ENCODE results near the gene UBA7.
"Not testable (repeated sequence)": the region's sequence is repeated elsewhere in the genome, so short reads cannot be mapped to it uniquely, and the experiment has no call there.

DNA sequence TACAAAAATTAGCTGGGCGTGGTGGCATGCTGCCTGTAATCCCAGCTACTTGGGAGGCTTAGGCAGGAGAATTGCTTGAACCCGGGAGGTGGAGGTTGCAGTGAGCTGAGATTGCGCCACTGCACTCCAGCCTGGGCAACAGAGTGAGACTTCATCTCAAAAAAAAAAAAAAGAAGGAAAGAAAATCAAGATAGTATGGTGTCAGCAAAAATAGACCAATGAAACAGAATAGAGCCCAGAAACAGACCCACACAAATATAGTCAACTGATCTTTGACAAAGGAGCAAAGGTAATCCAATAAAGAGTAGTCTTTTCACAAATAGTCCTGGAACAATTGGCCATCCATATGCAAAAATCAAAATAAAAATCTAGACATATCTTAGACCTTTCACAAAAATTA lies 9.4 kb upstream of the UBA7 start:
- TF ChIP-seq, protein P1, sequence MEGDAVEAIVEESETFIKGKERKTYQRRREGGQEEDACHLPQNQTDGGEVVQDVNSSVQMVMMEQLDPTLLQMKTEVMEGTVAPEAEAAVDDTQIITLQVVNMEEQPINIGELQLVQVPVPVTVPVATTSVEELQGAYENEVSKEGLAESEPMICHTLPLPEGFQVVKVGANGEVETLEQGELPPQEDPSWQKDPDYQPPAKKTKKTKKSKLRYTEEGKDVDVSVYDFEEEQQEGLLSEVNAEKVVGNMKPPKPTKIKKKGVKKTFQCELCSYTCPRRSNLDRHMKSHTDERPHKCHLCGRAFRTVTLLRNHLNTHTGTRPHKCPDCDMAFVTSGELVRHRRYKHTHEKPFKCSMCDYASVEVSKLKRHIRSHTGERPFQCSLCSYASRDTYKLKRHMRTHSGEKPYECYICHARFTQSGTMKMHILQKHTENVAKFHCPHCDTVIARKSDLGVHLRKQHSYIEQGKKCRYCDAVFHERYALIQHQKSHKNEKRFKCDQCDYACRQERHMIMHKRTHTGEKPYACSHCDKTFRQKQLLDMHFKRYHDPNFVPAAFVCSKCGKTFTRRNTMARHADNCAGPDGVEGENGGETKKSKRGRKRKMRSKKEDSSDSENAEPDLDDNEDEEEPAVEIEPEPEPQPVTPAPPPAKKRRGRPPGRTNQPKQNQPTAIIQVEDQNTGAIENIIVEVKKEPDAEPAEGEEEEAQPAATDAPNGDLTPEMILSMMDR (IDR thresholded peaks at IDR 0.05; ENCODE audit: poor library complexity, severe bottlenecking): not testable (repeated sequence)
- TF ChIP-seq, protein P2, sequence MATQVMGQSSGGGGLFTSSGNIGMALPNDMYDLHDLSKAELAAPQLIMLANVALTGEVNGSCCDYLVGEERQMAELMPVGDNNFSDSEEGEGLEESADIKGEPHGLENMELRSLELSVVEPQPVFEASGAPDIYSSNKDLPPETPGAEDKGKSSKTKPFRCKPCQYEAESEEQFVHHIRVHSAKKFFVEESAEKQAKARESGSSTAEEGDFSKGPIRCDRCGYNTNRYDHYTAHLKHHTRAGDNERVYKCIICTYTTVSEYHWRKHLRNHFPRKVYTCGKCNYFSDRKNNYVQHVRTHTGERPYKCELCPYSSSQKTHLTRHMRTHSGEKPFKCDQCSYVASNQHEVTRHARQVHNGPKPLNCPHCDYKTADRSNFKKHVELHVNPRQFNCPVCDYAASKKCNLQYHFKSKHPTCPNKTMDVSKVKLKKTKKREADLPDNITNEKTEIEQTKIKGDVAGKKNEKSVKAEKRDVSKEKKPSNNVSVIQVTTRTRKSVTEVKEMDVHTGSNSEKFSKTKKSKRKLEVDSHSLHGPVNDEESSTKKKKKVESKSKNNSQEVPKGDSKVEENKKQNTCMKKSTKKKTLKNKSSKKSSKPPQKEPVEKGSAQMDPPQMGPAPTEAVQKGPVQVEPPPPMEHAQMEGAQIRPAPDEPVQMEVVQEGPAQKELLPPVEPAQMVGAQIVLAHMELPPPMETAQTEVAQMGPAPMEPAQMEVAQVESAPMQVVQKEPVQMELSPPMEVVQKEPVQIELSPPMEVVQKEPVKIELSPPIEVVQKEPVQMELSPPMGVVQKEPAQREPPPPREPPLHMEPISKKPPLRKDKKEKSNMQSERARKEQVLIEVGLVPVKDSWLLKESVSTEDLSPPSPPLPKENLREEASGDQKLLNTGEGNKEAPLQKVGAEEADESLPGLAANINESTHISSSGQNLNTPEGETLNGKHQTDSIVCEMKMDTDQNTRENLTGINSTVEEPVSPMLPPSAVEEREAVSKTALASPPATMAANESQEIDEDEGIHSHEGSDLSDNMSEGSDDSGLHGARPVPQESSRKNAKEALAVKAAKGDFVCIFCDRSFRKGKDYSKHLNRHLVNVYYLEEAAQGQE (IDR thresholded peaks at IDR 0.05; ENCODE audit: borderline replicate concordance): not testable (repeated sequence)
- TF ChIP-seq SMC3 (conservative IDR thresholded peaks at IDR 0.05; ENCODE audit: poor library complexity); RAD21 (conservative IDR thresholded peaks at IDR 0.05); EP300 (conservative IDR thresholded peaks at IDR 0.05; ENCODE audit: poor library complexity, severe bottlenecking); MXI1 (conservative IDR thresholded peaks at IDR 0.05; ENCODE audit: poor library complexity, severe bottlenecking); EZH2 (IDR thresholded peaks at IDR 0.05; ENCODE audit: borderline replicate concordance, insufficient read depth, low read length, poor library complexity, severe bottlenecking); POLR2AphosphoS5 (IDR thresholded peaks at IDR 0.05); TAF1 (IDR thresholded peaks at IDR 0.05; ENCODE audit: low read depth): not testable (repeated sequence)
